ENCODE data around the gene WDR1.

DNA sequence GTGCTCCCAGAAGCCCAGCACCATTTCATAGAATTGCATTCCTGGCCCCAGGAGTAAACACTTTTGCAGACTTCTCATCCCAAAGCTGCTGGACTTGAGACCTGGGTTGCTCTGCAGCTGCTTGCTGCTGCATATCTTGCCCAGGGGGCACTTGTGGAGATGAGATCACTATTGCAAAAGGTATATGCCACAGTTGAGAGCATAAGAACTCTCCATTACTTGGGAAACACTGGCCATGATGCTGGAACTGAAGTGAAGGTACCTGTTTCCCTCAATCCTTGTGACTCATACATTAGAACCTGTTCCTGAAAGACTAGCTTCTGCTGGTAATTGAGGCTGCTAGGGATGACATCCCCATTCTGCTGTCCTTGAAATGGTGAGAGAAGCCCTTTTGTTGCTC, 43.1 kb upstream of the WDR1 start:
- TF ChIP-seq POLR2AphosphoS5 (IDR thresholded peaks at IDR 0.05; ENCODE audit: borderline replicate concordance, low read depth, low read length) (no peak), EZH2 (IDR thresholded peaks at IDR 0.05) (no peak)
